Measurements from ENCODE around the gene CRACDL.

Gene CRACDL

DNA sequence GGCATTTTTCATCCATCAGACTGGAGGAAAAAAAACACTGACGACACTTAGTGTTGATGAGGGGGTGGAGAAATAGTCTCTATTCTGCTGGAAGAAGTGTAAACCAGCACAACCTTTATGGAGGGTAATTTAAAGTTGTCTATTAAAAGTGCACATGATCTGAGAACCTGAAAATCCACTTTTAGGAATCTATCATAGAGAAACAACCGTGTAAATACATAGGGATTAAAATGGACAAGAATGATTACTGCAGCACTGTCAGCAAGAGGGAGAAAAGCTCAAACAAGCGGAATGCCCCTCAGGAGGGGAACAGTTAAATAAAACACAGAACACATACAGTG, 125.5 kb downstream of the CRACDL start:
- DNase-seq: no peak
- no peaks in the 10 kb centered on the region for H3K27me3 ChIP-seq (ENCODE audit: insufficient read depth, low read length)
- no CpG with 5 or more reads among the region's 3 CpGs for WGBS (ENCODE audit: extremely low coverage, insufficient coverage, insufficient read length)
- no peak overlapping the region for H2AFZ ChIP-seq (ENCODE audit: insufficient read depth, low read length, poor library complexity)
- peaks cover 4 to 9% of the 10 kb centered on the region in 2 experiments for H3K4me1 ChIP-seq (ENCODE audit: control insufficient read depth in 1 of 2, insufficient read depth in 2 of 2, low read length in 2 of 2)
- H3K36me3 ChIP-seq (ENCODE audit: control insufficient read depth in 1 of 2, insufficient read depth in 2 of 2, low read length in 2 of 2): no peaks in the 10 kb centered on the region
- no peak overlapping the region for H3K4me3 ChIP-seq (ENCODE audit: low read depth, low read length)
- H3K4me2 ChIP-seq (ENCODE audit: low read length): no peak overlapping the region
- no peak overlapping the region for H2BK5ac ChIP-seq (ENCODE audit: low read depth, low read length, poor library complexity)
- H2BK12ac ChIP-seq (ENCODE audit: low read length): no peak overlapping the region
- no peak overlapping the region for H4K8ac ChIP-seq (ENCODE audit: low read depth, low read length)
- no peak overlapping the region for H3K27ac ChIP-seq (ENCODE audit: low read depth, low read length)
- no peak overlapping the region for H3K23ac ChIP-seq (ENCODE audit: low read length)
- no peak overlapping the region for H2BK120ac ChIP-seq (ENCODE audit: insufficient read depth, low read length, poor library complexity)
- no peak overlapping the region for H2AK5ac ChIP-seq (ENCODE audit: low read length)
- peaks cover 2% of the 10 kb centered on the region for H3K79me1 ChIP-seq (ENCODE audit: low read length)
- no peak overlapping the region for H3K18ac ChIP-seq (ENCODE audit: low read length)
- H4K12ac ChIP-seq (ENCODE audit: low read depth, low read length): no peak overlapping the region
- no peaks in the 10 kb centered on the region for H3K9me3 ChIP-seq (ENCODE audit: insufficient read depth, low read depth, low read length)
- H3K79me2 ChIP-seq (ENCODE audit: control insufficient read depth, insufficient read depth, low read length, poor library complexity): no peaks in the 10 kb centered on the region
- H3K9ac ChIP-seq (ENCODE audit: low read length): no peak overlapping the region
- no peak overlapping the region for H3K14ac ChIP-seq (ENCODE audit: low read length)
- no peak overlapping the region for H3K4ac ChIP-seq (ENCODE audit: low read depth, low read length)
- no peak overlapping the region for H4K91ac ChIP-seq (ENCODE audit: low read depth, low read length)

GRCh38 chr2:98809878-98810587, 126.0 kb downstream of the CRACDL start:
- no peak for DNase-seq
- Histone ChIP-seq H2AK5ac (ENCODE audit: low read length) (no peak overlapping the region), H3K4me3 (ENCODE audit: low read depth, low read length) (no peak overlapping the region)

DNA sequence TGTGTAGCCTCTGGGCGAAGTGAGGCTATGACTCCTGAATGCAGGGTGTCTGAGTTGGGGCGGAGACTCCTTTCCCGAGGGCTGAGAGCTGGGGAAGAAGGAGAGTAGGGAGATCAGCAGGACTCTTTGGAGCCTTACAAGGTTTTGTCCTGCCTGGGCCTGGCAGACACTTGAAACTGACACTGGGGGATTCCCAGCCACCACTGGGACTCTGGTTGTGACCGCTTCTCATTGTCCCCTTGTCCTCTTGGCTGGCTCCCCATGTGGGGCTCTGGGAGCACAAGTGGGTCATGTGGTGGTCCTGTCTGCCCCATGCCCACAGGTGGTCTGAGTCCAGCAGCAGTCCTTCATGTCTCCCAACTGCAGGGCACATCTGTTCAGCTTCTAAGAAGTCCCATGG, 126.9 kb downstream of the CRACDL start:
- no peak overlapping the region for H3K9ac ChIP-seq (ENCODE audit: low read length)
- H3K14ac ChIP-seq (ENCODE audit: low read length): no peak overlapping the region
- H4K91ac ChIP-seq (ENCODE audit: low read depth, low read length): no peak overlapping the region
- no peaks in the 10 kb centered on the region for H3K9me3 ChIP-seq (ENCODE audit: insufficient read depth, low read depth, low read length)
- H2BK120ac ChIP-seq (ENCODE audit: insufficient read depth, low read length, poor library complexity): no peak overlapping the region
- no peak overlapping the region for H3K4me2 ChIP-seq (ENCODE audit: low read length)
- H3K36me3 ChIP-seq (ENCODE audit: control insufficient read depth in 1 of 2, insufficient read depth in 2 of 2, low read length in 2 of 2): no peaks in the 10 kb centered on the region
- H3K27ac ChIP-seq (ENCODE audit: low read depth, low read length): no peak overlapping the region
- no peaks in the 10 kb centered on the region for H3K79me2 ChIP-seq (ENCODE audit: control insufficient read depth, insufficient read depth, low read length, poor library complexity)
- WGBS (ENCODE audit: extremely low coverage, insufficient coverage, insufficient read length): no CpG with 5 or more reads among the region's 4 CpGs
- H3K4me3 ChIP-seq (ENCODE audit: low read depth, low read length): no peak overlapping the region
- H3K27me3 ChIP-seq (ENCODE audit: insufficient read depth, low read length): no peaks in the 10 kb centered on the region
- peaks cover 2% of the 10 kb centered on the region for H3K79me1 ChIP-seq (ENCODE audit: low read length)
- H3K18ac ChIP-seq (ENCODE audit: low read length): no peak overlapping the region
- H4K12ac ChIP-seq (ENCODE audit: low read depth, low read length): no peak overlapping the region
- H4K8ac ChIP-seq (ENCODE audit: low read depth, low read length): no peak overlapping the region
- H3K4me1 ChIP-seq (ENCODE audit: control insufficient read depth in 1 of 2, insufficient read depth in 2 of 2, low read length in 2 of 2): peaks cover 7 to 11% of the 10 kb centered on the region in 2 experiments
- H3K4ac ChIP-seq (ENCODE audit: low read depth, low read length): no peak overlapping the region
- DNase-seq: no peak
- no peak overlapping the region for H2BK12ac ChIP-seq (ENCODE audit: low read length)
- no peak overlapping the region for H2AFZ ChIP-seq (ENCODE audit: insufficient read depth, low read length, poor library complexity)
- H2AK5ac ChIP-seq (ENCODE audit: low read length): no peak overlapping the region
- no peak overlapping the region for H2BK5ac ChIP-seq (ENCODE audit: low read depth, low read length, poor library complexity)
- no peak overlapping the region for H3K23ac ChIP-seq (ENCODE audit: low read length)

More at GRCh38 chr2:98809878-98810587, 126.0 kb downstream of the CRACDL start:
- Histone ChIP-seq H4K8ac (ENCODE audit: low read depth, low read length) (no peak overlapping the region), H3K9me3 (ENCODE audit: insufficient read depth, low read depth, low read length) (no peaks in the 10 kb centered on the region), H3K4me1 (ENCODE audit: control insufficient read depth in 1 of 2, insufficient read depth in 2 of 2, low read length in 2 of 2) (peaks cover 7 to 11% of the 10 kb centered on the region in 2 experiments), H2AFZ (ENCODE audit: insufficient read depth, low read length, poor library complexity) (no peak overlapping the region), H3K4me2 (ENCODE audit: low read length) (no peak overlapping the region), H2BK5ac (ENCODE audit: low read depth, low read length, poor library complexity) (no peak overlapping the region), H3K79me2 (ENCODE audit: control insufficient read depth, insufficient read depth, low read length, poor library complexity) (no peaks in the 10 kb centered on the region), H3K36me3 (ENCODE audit: control insufficient read depth in 1 of 2, insufficient read depth in 2 of 2, low read length in 2 of 2) (no peaks in the 10 kb centered on the region), H3K9ac (ENCODE audit: low read length) (no peak overlapping the region), H3K14ac (ENCODE audit: low read length) (no peak overlapping the region), H3K18ac (ENCODE audit: low read length) (no peak overlapping the region), H4K91ac (ENCODE audit: low read depth, low read length) (no peak overlapping the region), H3K27ac (ENCODE audit: low read depth, low read length) (no peak overlapping the region), H3K79me1 (ENCODE audit: low read length) (peaks cover 2% of the 10 kb centered on the region), H3K4ac (ENCODE audit: low read depth, low read length) (no peak overlapping the region), H2BK12ac (ENCODE audit: low read length) (no peak overlapping the region), H4K12ac (ENCODE audit: low read depth, low read length) (no peak overlapping the region), H3K27me3 (ENCODE audit: insufficient read depth, low read length) (no peaks in the 10 kb centered on the region), H2BK120ac (ENCODE audit: insufficient read depth, low read length, poor library complexity) (no peak overlapping the region), H3K23ac (ENCODE audit: low read length) (no peak overlapping the region)
- no CpG with 5 or more reads among the region's 7 CpGs for WGBS (ENCODE audit: extremely low coverage, insufficient coverage, insufficient read length)

- DNase-seq: no peak
- H3K23ac ChIP-seq (ENCODE audit: low read length): no peak overlapping the region
- H2AFZ ChIP-seq (ENCODE audit: insufficient read depth, low read length, poor library complexity): no peak overlapping the region
- H3K9me3 ChIP-seq (ENCODE audit: insufficient read depth, low read depth, low read length): no peaks in the 10 kb centered on the region
- no peak overlapping the region for H3K4ac ChIP-seq (ENCODE audit: low read depth, low read length)
- no peak overlapping the region for H4K91ac ChIP-seq (ENCODE audit: low read depth, low read length)
- H3K79me1 ChIP-seq (ENCODE audit: low read length): peaks cover 2% of the 10 kb centered on the region
- H2BK120ac ChIP-seq (ENCODE audit: insufficient read depth, low read length, poor library complexity): no peak overlapping the region
- no peak overlapping the region for H4K12ac ChIP-seq (ENCODE audit: low read depth, low read length)
- H3K9ac ChIP-seq (ENCODE audit: low read length): no peak overlapping the region
- H3K18ac ChIP-seq (ENCODE audit: low read length): no peak overlapping the region
- no peak overlapping the region for H2BK12ac ChIP-seq (ENCODE audit: low read length)
- no peak overlapping the region for H3K4me3 ChIP-seq (ENCODE audit: low read depth, low read length)
- no peak overlapping the region for H4K8ac ChIP-seq (ENCODE audit: low read depth, low read length)
- WGBS (ENCODE audit: extremely low coverage, insufficient coverage, insufficient read length): no CpG with 5 or more reads among the region's 3 CpGs
- H2BK5ac ChIP-seq (ENCODE audit: low read depth, low read length, poor library complexity): no peak overlapping the region
- H3K27me3 ChIP-seq (ENCODE audit: insufficient read depth, low read length): no peaks in the 10 kb centered on the region
- H3K27ac ChIP-seq (ENCODE audit: low read depth, low read length): no peak overlapping the region
- H2AK5ac ChIP-seq (ENCODE audit: low read length): no peak overlapping the region
- H3K79me2 ChIP-seq (ENCODE audit: control insufficient read depth, insufficient read depth, low read length, poor library complexity): no peaks in the 10 kb centered on the region
- no peak overlapping the region for H3K4me2 ChIP-seq (ENCODE audit: low read length)
- H3K14ac ChIP-seq (ENCODE audit: low read length): no peak overlapping the region
- H3K36me3 ChIP-seq (ENCODE audit: control insufficient read depth in 1 of 2, insufficient read depth in 2 of 2, low read length in 2 of 2): no peaks in the 10 kb centered on the region
- H3K4me1 ChIP-seq (ENCODE audit: control insufficient read depth in 1 of 2, insufficient read depth in 2 of 2, low read length in 2 of 2): peaks cover 7 to 11% of the 10 kb centered on the region in 2 experiments
These were observed 127.5 kb downstream of the CRACDL start for GRCh38 chr2:98808546-98808945.
